Thoracic aorta (tissue), 2 donors: ENCODE results near the gene PIK3CA. TPM values are rescaled to one million over a fixed set of nuclear protein-coding genes. Genes with fewer than 3 reads are reported as not detected.

ENCODE experiments used
- ATAC-seq: fragments of 150-250 bp; one replicate; pipeline ENCODE4 v1.8.0; 2017; ENCODE audit warnings: low read depth; ENCODE audit not compliant: insufficient number of reproducible peaks, low FRiP score
- DNase-seq: peaks from one replicate; pipeline ENCODE4 v3.0.0-alpha.2; 2020; ENCODE audit warnings: low spot score
- H3K27ac ChIP-seq, 2 donors: fragments of 200-600 bp; sonication (generic); 1 replicate in 1 of 2; 2 replicates in 1 of 2; pipeline ENCODE4 v1.5.1; 2016; ENCODE audit warnings: mild to moderate bottlenecking in 2 of 2, moderate library complexity in 2 of 2
- H3K27me3 ChIP-seq: fragments of 200-600 bp; sonication (generic); replicated peaks from 2 replicates; pipeline ENCODE4 v1.6.0; 2016; ENCODE audit warnings: mild to moderate bottlenecking; ENCODE audit not compliant: insufficient read depth
- H3K36me3 ChIP-seq: fragments of 200-600 bp; sonication (generic); one replicate; pipeline ENCODE4 v1.5.1; 2016
- H3K4me1 ChIP-seq, 2 donors: fragments of 200-600 bp; sonication (generic); 1 replicate in 1 of 2; 2 replicates in 1 of 2; pipeline versions ENCODE4 v1.5.1 to v1.6.0; 2016; ENCODE audit warnings: low read depth in 2 of 2, mild to moderate bottlenecking in 1 of 2; ENCODE audit not compliant: control insufficient read depth in 1 of 2
- H3K4me3 ChIP-seq: fragments of 200-600 bp; sonication (generic); 2 replicates; pipeline ENCODE4 v1.5.1; 2016; ENCODE audit warnings: mild to moderate bottlenecking
- H3K9me3 ChIP-seq: fragments of 200-600 bp; sonication (generic); 2 replicates; pipeline ENCODE4 v1.5.1; 2016
- CTCF ChIP-seq: fragments of 200-600 bp; sonication (generic); IDR thresholded peaks from one replicate; pipeline ENCODE4 v1.5.1; 2019; ENCODE audit warnings: antibody characterized with exemption
- total RNA-seq, 2 donors: library from RNA; depleted of rRNA; stranded (reverse); fragments of >200 nt; gene quantifications; one replicate each; pipeline versions ENCODE4 v1.1.0 to v1.2.3, GENCODE V29; 2016

Gene PIK3CA
- total RNA-seq, 2 donors from 2014 or later = 33.9 to 39.5 TPM

- H3K27ac ChIP-seq = no peak overlapping the region
- H3K4me1 ChIP-seq = peaks cover 40 to 55% of the 10 kb centered on the region in 2 donors
- H3K36me3 ChIP-seq = no peaks in the 10 kb centered on the region
- no peak overlapping the region for H3K4me3 ChIP-seq
- no peaks in the 10 kb centered on the region for H3K27me3 ChIP-seq
- no peaks in the 10 kb centered on the region for H3K9me3 ChIP-seq
- TF ChIP-seq CTCF = no peak
- ATAC-seq = no peak
- no peak for DNase-seq
These were observed 29.5 kb downstream of the PIK3CA start for GRCh38 chr3:179177611-179178010.

GRCh38 chr3:179179256-179179655 lies 31.1 kb downstream of the PIK3CA start:
- no peak for ATAC-seq
- no peak for DNase-seq
- H3K36me3 ChIP-seq = no peaks in the 10 kb centered on the region
- no peak for TF ChIP-seq CTCF
- H3K4me3 ChIP-seq = no peak overlapping the region
- no peaks in the 10 kb centered on the region for H3K9me3 ChIP-seq
- peak overlapping the region; percentile 77 to 81 for H3K27ac ChIP-seq
- H3K4me1 ChIP-seq = peaks cover 55 to 71% of the 10 kb centered on the region in 2 donors
- H3K27me3 ChIP-seq = no peaks in the 10 kb centered on the region

GRCh38 chr3:179179979-179180759 lies 32.0 kb downstream of the PIK3CA start:
- no peak for DNase-seq
- no peaks in the 10 kb centered on the region for H3K27me3 ChIP-seq
- TF ChIP-seq CTCF = no peak
- peaks cover 62 to 72% of the 10 kb centered on the region in 2 donors for H3K4me1 ChIP-seq
- no peak overlapping the region for H3K4me3 ChIP-seq
- no peaks in the 10 kb centered on the region for H3K36me3 ChIP-seq
- peak; percentile 33 for ATAC-seq
- no peaks in the 10 kb centered on the region for H3K9me3 ChIP-seq
- H3K27ac ChIP-seq = peak overlapping the region; percentile 77 to 81

- H3K36me3 ChIP-seq = no peaks in the 10 kb centered on the region
- ATAC-seq (peak; percentile 80), DNase-seq (no peak)
- no peak for TF ChIP-seq CTCF
- no peaks in the 10 kb centered on the region for H3K9me3 ChIP-seq
- H3K4me3 ChIP-seq = peak overlapping the region; percentile 38
- H3K27ac ChIP-seq = peak overlapping the region; percentile 77 to 81
- no peaks in the 10 kb centered on the region for H3K27me3 ChIP-seq
- peaks cover 56 to 66% of the 10 kb centered on the region in 2 donors for H3K4me1 ChIP-seq
These were observed 32.9 kb downstream of the PIK3CA start for GRCh38 chr3:179181021-179181472.

- Histone ChIP-seq H3K27me3 (no peaks in the 10 kb centered on the region), H3K27ac (peak overlapping the region; percentile 72 to 81), H3K9me3 (no peaks in the 10 kb centered on the region), H3K4me3 (peak overlapping the region; percentile 33), H3K36me3 (no peaks in the 10 kb centered on the region), H3K4me1 (peaks cover 57 to 74% of the 10 kb centered on the region in 2 donors)
- ATAC-seq (no peak), DNase-seq (no peak)
- no peak for TF ChIP-seq CTCF
These were observed 33.9 kb downstream of the PIK3CA start for GRCh38 chr3:179181993-179182551.
